HG02840 (cell line): ENCODE measurements around the gene MAGEA9.
"Not testable (repeated sequence)": the region's sequence is repeated elsewhere in the genome, so short reads cannot be mapped to it uniquely, and the experiment has no call there.

Experiments used
- ATAC-seq: cut with Tn5 transposase; IDR thresholded peaks from one replicate; pipeline ENCODE4 v1.9.1; 2021; ENCODE audit warnings: mild to moderate bottlenecking, moderate library complexity, moderate number of reproducible peaks; ENCODE audit not compliant: unreplicated experiment, low FRiP score

Gene MAGEA9

GRCh38 chrX:149804102-149804501 lies 22.4 kb downstream of the MAGEA9 start:
- no peak for ATAC-seq

DNA sequence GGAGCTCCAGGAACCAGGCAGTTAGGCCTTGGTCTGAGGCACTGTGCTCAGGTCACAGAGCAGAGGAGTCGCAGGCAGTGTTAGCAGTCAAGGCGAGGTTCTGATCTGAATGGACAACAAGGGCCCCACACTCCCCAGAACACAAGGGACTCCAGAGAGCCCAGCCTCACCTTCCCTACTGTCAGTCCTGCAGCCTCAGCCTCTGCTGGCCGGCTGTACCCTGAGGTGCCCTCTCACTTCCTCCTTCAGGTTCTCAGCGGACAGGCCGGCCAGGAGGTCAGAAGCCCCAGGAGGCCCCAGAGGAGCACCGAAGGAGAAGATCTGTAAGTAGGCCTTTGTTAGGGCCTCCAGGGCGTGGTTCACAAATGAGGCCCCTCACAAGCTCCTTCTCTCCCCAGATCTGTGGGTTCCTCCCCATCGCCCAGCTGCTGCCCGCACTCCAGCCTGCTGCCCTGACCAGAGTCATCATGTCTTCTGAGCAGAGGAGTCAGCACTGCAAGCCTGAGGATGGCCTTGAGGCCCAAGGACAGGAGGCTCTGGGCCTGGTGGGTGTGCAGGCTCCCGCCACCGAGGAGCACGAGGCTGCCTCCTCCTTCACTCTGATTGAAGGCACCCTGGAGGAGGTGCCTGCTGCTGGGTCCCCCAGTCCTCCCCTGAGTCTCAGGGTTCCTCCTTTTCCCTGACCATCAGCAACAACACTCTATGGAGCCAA lies 26.2 kb downstream of the MAGEA9 start:
- no peak for ATAC-seq

DNA sequence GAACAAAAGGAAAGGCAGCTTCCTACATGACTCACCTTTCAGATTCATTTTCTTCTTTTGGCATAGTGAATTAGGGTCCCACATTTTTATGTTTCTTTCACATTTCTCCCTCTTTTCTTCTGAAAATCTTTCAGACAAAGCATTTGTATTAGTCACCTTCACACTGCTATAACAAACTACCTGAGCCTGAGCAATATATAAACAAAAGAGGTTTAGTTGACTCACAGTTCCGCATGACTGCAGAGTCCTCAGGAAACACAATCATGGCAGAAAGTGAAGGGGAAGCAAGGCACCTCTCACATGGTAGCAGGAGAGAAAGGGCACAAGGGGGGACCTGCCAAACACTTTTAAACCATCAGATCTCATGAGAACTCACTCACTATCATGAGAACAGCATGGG lies 36.9 kb downstream of the MAGEA9 start:
- ATAC-seq, result no peak

DNA sequence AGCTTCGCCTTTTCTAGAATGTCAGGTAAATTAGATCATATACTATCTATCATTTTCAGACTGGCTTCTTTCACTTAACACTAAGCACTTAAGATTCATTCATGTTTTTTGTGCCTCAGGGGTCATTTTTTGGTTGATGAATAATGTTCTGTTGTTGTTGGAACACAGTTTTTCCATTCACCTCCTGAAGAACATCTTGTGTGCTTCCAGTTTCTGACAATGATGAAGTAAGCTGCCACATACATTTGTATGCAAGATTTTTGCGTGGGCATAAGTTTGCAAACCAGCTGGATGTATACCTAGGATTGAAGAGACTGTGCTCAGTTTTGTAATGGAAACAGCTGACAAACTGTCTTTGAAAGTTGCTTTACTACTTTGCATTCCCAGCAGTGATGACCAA lies 37.6 kb downstream of the MAGEA9 start:
- ATAC-seq, result no peak

- ATAC-seq, result no peak
Measured at GRCh38 chrX:149825424-149825823, 43.7 kb downstream of the MAGEA9 start.

GRCh38 chrX:149827254-149827653 lies 45.5 kb downstream of the MAGEA9 start:
- ATAC-seq, result no peak

- ATAC-seq, result no peak
Measured at GRCh38 chrX:149829751-149830191, 48.0 kb downstream of the MAGEA9 start.

- no peak for ATAC-seq
Measured at GRCh38 chrX:149830192-149830873, 48.6 kb downstream of the MAGEA9 start.

GRCh38 chrX:149831473-149831872 lies 49.7 kb downstream of the MAGEA9 start:
- ATAC-seq, result no peak

- ATAC-seq, result not testable (repeated sequence)
Measured at GRCh38 chrX:149836728-149837127, 55.0 kb downstream of the MAGEA9 start.

GRCh38 chrX:149837167-149837566 lies 55.4 kb downstream of the MAGEA9 start:
- ATAC-seq, result no peak
